Measurements from ENCODE around the gene MYO1E. TPM values are rescaled to one million over a fixed set of nuclear protein-coding genes. Genes with fewer than 3 reads are reported as not detected.
"Not testable (repeated sequence)": the region's sequence is repeated elsewhere in the genome, so short reads cannot be mapped to it uniquely, and the experiment has no call there.

MYO1E gene
- total RNA-seq, 4 donors from 2014 or later, result 23.3 to 99.8 (median 66.5) TPM

DNA sequence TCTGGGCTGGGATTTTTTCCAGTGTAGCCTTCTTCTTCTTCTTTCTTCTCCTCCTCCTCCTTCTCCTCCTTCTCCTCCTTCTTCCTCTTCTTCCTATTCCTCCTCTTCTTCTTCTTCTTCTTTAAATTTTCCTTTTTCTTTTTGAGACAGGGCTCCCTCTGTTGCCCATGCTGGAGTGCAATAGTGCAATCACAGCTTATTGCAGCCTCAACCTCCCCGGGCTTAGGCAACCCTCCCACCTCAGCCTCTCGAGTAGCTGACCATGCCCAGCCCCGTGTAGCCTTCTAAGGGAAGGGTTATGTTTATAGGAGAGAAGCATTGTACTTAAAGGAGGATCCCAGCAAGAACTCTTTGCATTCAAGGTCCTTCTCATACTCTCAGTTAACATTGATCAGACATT, 24.0 kb upstream of the MYO1E start:
- intact Hi-C loops (cut with DNase I; ENCODE audit: low total_unique reads), result no loop called here
- no peak overlapping the region for H3K4me3 ChIP-seq
- TF ChIP-seq, protein P1, sequence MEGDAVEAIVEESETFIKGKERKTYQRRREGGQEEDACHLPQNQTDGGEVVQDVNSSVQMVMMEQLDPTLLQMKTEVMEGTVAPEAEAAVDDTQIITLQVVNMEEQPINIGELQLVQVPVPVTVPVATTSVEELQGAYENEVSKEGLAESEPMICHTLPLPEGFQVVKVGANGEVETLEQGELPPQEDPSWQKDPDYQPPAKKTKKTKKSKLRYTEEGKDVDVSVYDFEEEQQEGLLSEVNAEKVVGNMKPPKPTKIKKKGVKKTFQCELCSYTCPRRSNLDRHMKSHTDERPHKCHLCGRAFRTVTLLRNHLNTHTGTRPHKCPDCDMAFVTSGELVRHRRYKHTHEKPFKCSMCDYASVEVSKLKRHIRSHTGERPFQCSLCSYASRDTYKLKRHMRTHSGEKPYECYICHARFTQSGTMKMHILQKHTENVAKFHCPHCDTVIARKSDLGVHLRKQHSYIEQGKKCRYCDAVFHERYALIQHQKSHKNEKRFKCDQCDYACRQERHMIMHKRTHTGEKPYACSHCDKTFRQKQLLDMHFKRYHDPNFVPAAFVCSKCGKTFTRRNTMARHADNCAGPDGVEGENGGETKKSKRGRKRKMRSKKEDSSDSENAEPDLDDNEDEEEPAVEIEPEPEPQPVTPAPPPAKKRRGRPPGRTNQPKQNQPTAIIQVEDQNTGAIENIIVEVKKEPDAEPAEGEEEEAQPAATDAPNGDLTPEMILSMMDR (IDR thresholded peaks at IDR 0.05), result no peak
- no peak for TF ChIP-seq POLR2A (IDR thresholded peaks at IDR 0.05)

DNA sequence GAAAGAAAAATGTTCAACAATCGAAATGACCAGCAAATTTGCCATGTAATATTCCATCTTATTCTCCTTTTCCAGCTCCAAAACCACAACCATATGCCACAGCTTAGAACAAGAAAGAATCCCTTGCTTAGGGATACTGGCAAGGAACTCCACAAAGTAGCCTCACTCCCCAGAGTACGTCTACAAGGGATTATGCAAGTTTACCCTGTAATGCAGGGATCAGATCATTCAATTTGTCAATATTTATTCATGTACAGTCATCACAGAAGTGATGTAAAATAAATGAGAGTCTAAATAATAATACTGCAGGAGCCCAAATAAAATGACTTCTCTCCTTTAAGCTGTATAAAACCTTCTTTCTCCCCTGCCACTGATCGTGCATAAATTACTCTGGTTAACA, 23.5 kb upstream of the MYO1E start:
- H3K36me3 ChIP-seq, result no peaks in the 10 kb centered on the region
- no peak overlapping the region for H3K27ac ChIP-seq
- no peaks in the 10 kb centered on the region for H3K4me1 ChIP-seq
- no peaks in the 10 kb centered on the region for H3K27me3 ChIP-seq
- TF ChIP-seq, protein P1 (IDR thresholded peaks at IDR 0.05), result no peak
- no peak for TF ChIP-seq POLR2A (IDR thresholded peaks at IDR 0.05)
- intact Hi-C loops (cut with DNase I; ENCODE audit: low total_unique reads), result no loop called here
- no peak for DNase-seq
- no peaks in the 10 kb centered on the region for H3K9me3 ChIP-seq
- no peak overlapping the region for H3K4me3 ChIP-seq

More for the DNA sequence above, 24.0 kb upstream of the MYO1E start:
- no peak for DNase-seq
- no peaks in the 10 kb centered on the region for H3K27me3 ChIP-seq
- H3K27ac ChIP-seq, result no peak overlapping the region
- no peaks in the 10 kb centered on the region for H3K9me3 ChIP-seq
- H3K36me3 ChIP-seq, result no peaks in the 10 kb centered on the region
- H3K4me1 ChIP-seq, result no peaks in the 10 kb centered on the region

DNA sequence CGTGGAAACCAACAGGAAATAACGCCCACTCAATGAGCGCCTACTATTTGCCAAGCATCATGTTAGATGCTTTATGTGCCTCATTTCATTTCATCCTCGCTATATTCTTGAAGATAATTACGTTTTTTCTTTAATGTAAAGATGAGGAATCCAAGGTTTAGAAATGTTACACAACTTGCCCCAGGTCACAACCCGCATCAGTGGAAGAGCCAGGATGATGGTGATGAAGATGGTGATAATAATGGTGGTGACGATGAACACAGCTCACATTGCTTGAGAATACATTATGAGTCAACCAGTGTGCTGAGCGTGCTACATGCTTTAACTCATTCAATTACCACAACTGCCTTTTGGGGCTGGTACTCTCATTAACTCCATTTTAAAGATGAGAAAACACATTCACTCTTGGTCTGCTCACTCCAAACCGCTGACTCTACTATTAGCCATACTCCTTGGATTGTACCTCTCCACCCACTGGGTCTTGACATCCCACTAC, 21.5 kb upstream of the MYO1E start:
- H3K9me3 ChIP-seq, result no peaks in the 10 kb centered on the region
- H3K4me1 ChIP-seq, result no peaks in the 10 kb centered on the region
- no peaks in the 10 kb centered on the region for H3K36me3 ChIP-seq
- no peak overlapping the region for H3K27ac ChIP-seq
- no peak for DNase-seq
- no peak overlapping the region for H3K4me3 ChIP-seq
- intact Hi-C loops (cut with DNase I; ENCODE audit: low total_unique reads), result no loop called here
- H3K27me3 ChIP-seq, result no peaks in the 10 kb centered on the region
- TF ChIP-seq POLR2A (IDR thresholded peaks at IDR 0.05), result no peak
- TF ChIP-seq, protein P1 (IDR thresholded peaks at IDR 0.05), result no peak

DNA sequence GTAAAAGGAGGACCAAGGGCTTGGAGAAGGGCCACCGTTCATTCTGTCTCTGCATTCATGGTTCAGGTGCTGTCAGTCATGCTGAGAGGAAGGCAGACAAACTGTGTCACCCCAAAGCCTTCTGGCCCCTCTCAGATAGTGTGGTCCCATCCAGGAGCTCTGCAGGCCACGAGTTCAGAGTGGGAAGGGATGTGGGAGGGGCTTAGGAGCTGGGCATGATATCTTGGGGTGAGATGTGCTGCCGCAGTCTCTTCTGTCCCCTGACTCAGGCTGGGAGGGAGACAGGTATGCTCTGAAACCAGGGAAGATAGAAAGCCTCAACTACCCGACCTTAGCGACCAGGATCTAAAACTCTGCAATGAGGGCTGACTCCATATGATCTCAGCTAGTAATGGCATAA, 19.6 kb upstream of the MYO1E start:
- intact Hi-C loops (cut with DNase I; ENCODE audit: low total_unique reads), result no loop called here
- no peaks in the 10 kb centered on the region for H3K9me3 ChIP-seq

DNA sequence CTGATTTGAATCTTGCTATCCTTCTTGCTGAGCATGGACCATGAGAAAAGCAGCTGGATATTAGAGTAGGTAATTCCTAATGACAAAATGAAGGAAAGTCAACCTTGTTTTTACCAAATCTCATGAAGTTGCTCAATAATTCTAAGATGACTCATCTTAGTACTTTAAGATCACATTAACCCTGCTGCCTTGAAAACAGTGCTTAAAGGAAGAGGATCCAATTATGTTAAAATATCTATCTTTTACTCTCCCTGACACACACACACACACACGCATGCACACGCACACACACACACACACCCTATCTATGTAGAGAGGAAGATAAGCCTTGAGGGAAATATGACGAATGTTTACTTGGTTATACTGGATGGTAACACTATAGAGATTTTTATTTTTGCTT, 16.0 kb upstream of the MYO1E start:
- Histone ChIP-seq H3K4me1 (no peaks in the 10 kb centered on the region), H3K9me3 (no peaks in the 10 kb centered on the region), H3K4me3 (no peak overlapping the region), H3K27ac (peak overlapping the region; percentile 62 to 70), H3K27me3 (no peaks in the 10 kb centered on the region), H3K36me3 (no peaks in the 10 kb centered on the region)
- intact Hi-C loops (cut with DNase I; ENCODE audit: low total_unique reads), result no loop called here
- TF ChIP-seq, protein P1 (IDR thresholded peaks at IDR 0.05), result no peak
- no peak for TF ChIP-seq POLR2A (IDR thresholded peaks at IDR 0.05)
- peak; percentile 37 to 60 for DNase-seq

More for the DNA sequence above, 19.6 kb upstream of the MYO1E start:
- Histone ChIP-seq H3K4me3 (no peak overlapping the region), H3K27ac (no peak overlapping the region), H3K27me3 (no peaks in the 10 kb centered on the region), H3K36me3 (no peaks in the 10 kb centered on the region), H3K4me1 (no peaks in the 10 kb centered on the region)
- no peak for DNase-seq
- TF ChIP-seq POLR2A (IDR thresholded peaks at IDR 0.05), result no peak
- TF ChIP-seq, protein P1 (IDR thresholded peaks at IDR 0.05), result no peak

DNA sequence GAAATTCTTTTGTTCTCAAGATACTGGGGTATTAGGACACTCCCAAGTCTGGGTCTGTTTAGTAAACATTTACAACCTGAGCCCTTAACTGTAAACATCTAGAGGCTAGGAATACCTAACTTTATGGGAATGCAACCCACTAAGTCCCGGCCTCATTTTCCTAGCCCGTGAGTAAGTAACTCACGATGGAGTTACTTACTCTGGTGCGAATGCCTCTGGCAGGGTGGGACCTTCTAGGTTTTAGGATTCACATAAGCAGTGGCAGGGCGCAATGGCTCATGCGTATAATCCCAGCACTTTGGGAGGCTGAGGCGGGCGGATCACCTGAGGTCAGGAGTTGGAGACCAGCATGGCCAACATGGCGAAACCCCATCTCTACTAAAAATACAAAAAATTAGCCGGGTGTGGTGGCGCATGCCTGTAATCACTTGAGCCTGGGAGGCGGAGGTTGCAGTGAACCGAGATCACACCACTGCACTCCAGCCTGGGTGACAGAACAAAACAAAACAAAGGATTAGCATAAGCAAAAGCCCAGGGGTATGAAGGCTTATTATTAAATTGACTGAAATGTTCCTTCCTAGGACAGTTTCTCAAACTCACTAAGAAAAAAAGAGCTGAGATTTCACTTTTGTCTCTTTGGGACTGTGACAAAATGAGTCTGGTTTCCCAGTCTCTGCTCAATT, 14.7 kb upstream of the MYO1E start:
- H3K9me3 ChIP-seq; intact Hi-C loops (cut with DNase I; ENCODE audit: low total_unique reads); DNase-seq; H3K4me3 ChIP-seq; H3K4me1 ChIP-seq; H3K27me3 ChIP-seq; H3K36me3 ChIP-seq: not testable (repeated sequence)
- H3K27ac ChIP-seq, result peak overlapping the region in 1 of 2 donors; percentile 70

Data from uterus (tissue), 4 donors.